ENCODE measurements around the gene RAB19. TPM values are rescaled to one million over a fixed set of nuclear protein-coding genes. Genes with fewer than 3 reads are reported as not detected.
A peak's percentile ranks its signal among the peaks of the same experiment; 100 is the strongest.

RAB19 gene
- total and polyA plus RNA-seq, 2 of the 8 experiments (the other 6 are each of a cell fraction or from before 2014, with no cell fraction given), result 9.8 to 11.0 TPM

GRCh38 chr7:140397784-140398750 lies 5.8 kb upstream of the RAB19 start, which contains the start of gene SLC37A3:
TSS of gene SLC37A3 (minus strand) at chr7:140398530. CDS start at chr7:140382526, 16,004 bp downstream.
- peaks cover 2% of the 10 kb centered on the region; the same call in 1 of the 2 replicates for H3K23me2 ChIP-seq (ENCODE audit: low read depth, low read length)
- H2BK120ac ChIP-seq (replicated peaks; ENCODE audit: low read depth, low read length), result no peak within 1 kb of the TSS
- peaks cover 3 to 5% of the 10 kb centered on the region in 2 experiments for H4K20me1 ChIP-seq (replicated peaks in 1 of 2; ENCODE audit: control insufficient read depth in 1 of 2, insufficient read depth in 2 of 2, low read length in 2 of 2)
- peak within 1 kb of the TSS; percentile 39; the same call in 1 of the 2 replicates for H2AK5ac ChIP-seq (ENCODE audit: low read depth, low read length)
- CTCF ChIA-PET (ENCODE audit: partially characterized antibody), result interaction anchor here (1.1 to 1.2 kb wide), 2 partner anchors 9 to 46 kb away, joined by 3 to 4 read pairs; no protein-coding TSS in a partner anchor
- peaks cover 23 to 48% of the 10 kb centered on the region in 2 experiments for H3K79me2 ChIP-seq (ENCODE audit: control insufficient read depth in 1 of 2, insufficient read depth in 2 of 2, low read length in 2 of 2)
- peak within 1 kb of the TSS; percentile 74 for H4K5ac ChIP-seq (ENCODE audit: insufficient read length, low read depth, low read length)
- no peak within 1 kb of the TSS; the same call in 1 of the 2 replicates for H2BK5ac ChIP-seq (ENCODE audit: low read depth, low read length)
- peak within 1 kb of the TSS; percentile 65 for H4K91ac ChIP-seq (replicated peaks; ENCODE audit: insufficient read length, low read length)
- H3K23ac ChIP-seq (ENCODE audit: insufficient read length), result no peak within 1 kb of the TSS
- peak within 1 kb of the TSS; percentile 72 to 81 for H3K4me2 ChIP-seq (ENCODE audit: insufficient read depth in 1 of 2, low read depth in 2 of 2, low read length in 2 of 2)
- H4K8ac ChIP-seq (ENCODE audit: extremely low read depth, insufficient read depth, low read length), result peak within 1 kb of the TSS; percentile 86; the same call in 1 of the 2 replicates
- no peak within 1 kb of the TSS; the same call in 1 of the 2 replicates for H3K27ac ChIP-seq (ENCODE audit: low read depth, low read length)
- no peaks in the 10 kb centered on the region for H3K27me3 ChIP-seq (replicated peaks in 1 of 4; ENCODE audit: control insufficient read depth in 3 of 4, extremely low read depth in 1 of 4, insufficient read depth in 3 of 4, low read length in 3 of 4)
- peaks cover 0 to 8% (median 0%) of the 10 kb centered on the region in 4 experiments; a peak in 2 of 7 replicates for H3K4me1 ChIP-seq (replicated peaks in 1 of 4; ENCODE audit: control insufficient read depth in 3 of 4, insufficient read depth in 4 of 4, low read length in 3 of 4)
- H2BK20ac ChIP-seq (ENCODE audit: low read length), result no peak within 1 kb of the TSS
- no peak within 1 kb of the TSS for H2BK15ac ChIP-seq (ENCODE audit: low read length)
- 4% methylated on average over 16 of the region's 66 CpGs; no CpG with 5 or more reads in 1 of the 2 experiments for WGBS, 2 experiments (ENCODE audit: extremely low coverage in 1 of 2, insufficient coverage in 1 of 2, insufficient read length in 1 of 2, insufficient replicate concordance in 2 of 2, low coverage in 1 of 2, low lambda C conversion rate in 2 of 2, missing lambda C conversion rate in 1 of 2)
- H3K4ac ChIP-seq (replicated peaks; ENCODE audit: insufficient read length, low read depth, low read length), result peak within 1 kb of the TSS; percentile 32
- no peak within 1 kb of the TSS for H3K14ac ChIP-seq (ENCODE audit: insufficient read length)
- H3K9me3 ChIP-seq (ENCODE audit: insufficient read depth in 2 of 2, low read depth in 1 of 2, low read length in 1 of 2), result no peaks in the 10 kb centered on the region
- FAIRE-seq (no peak), DNase-seq (ENCODE audit: low read depth in 1 of 2, low spot score in 2 of 2) (peak; percentile 49 to 97)
- 0 out of 2 replicates have a peak within 1 kb of the TSS, but pooled peaks have one; percentile 47 for H2AFZ ChIP-seq (ENCODE audit: low read length)
- H2BK12ac ChIP-seq (ENCODE audit: low read depth, low read length), result no peak within 1 kb of the TSS
- H3K4me3 ChIP-seq (ENCODE audit: extremely low read depth in 1 of 4, insufficient read depth in 2 of 4, low read depth in 3 of 4, low read length in 4 of 4), result peak within 1 kb of the TSS; percentile 63 to 96 (median 94)
- no peaks in the 10 kb centered on the region for H3K36me3 ChIP-seq (ENCODE audit: control insufficient read depth in 2 of 4, insufficient read depth in 4 of 4, low read length in 3 of 4)
- peak within 1 kb of the TSS; percentile 5 for H3K56ac ChIP-seq (replicated peaks; ENCODE audit: insufficient read length, low read depth, low read length)
- peaks cover 4% of the 10 kb centered on the region for H3K79me1 ChIP-seq (ENCODE audit: low read depth, low read length)
- peak within 1 kb of the TSS; percentile 66 to 82 (median 76) for H3K9ac ChIP-seq (replicated peaks in 1 of 4; ENCODE audit: extremely low read depth in 1 of 4, low read depth in 3 of 4, low read length in 3 of 4)
- POLR2A ChIA-PET (ENCODE audit: partially characterized antibody), result interaction anchor here (0.7 to 1.4 kb wide), 5 partner anchors 12 to 334 kb away, joined by 3 to 5 read pairs (median 3); no protein-coding TSS in a partner anchor
- no peak within 1 kb of the TSS; the same call in 1 of the 2 replicates for H3K18ac ChIP-seq (ENCODE audit: extremely low read depth, low read length)
- TF ChIP-seq BACH1 (IDR thresholded peaks at IDR 0.05; ENCODE audit: low read length) (no peak), SIN3A (conservative IDR thresholded peaks at IDR 0.05 in 1 of 2, IDR thresholded peaks at IDR 0.05 in 1 of 2; ENCODE audit: low read depth in 1 of 2, low read length in 2 of 2) (peak in 1 of 2 experiments; percentile 69; a peak in 1 of 4 replicates)

All from H1 (cell line).